ENCODE results near the gene TNFSF15. TPM values are rescaled to one million over a fixed set of nuclear protein-coding genes. Genes with fewer than 3 reads are reported as not detected.

TNFSF15 gene
- total RNA-seq, 4 donors from 2014 or later: 0.68 TPM; not detected in 3

- TF ChIP-seq CTCF (IDR thresholded peaks at IDR 0.05; ENCODE audit: low read depth): no peak
Observed at GRCh38 chr9:114798780-114799427, 6.9 kb downstream of the TNFSF15 start.

- TF ChIP-seq CTCF (IDR thresholded peaks at IDR 0.05; ENCODE audit: low read depth): no peak
Observed at GRCh38 chr9:114798101-114798500, 7.7 kb downstream of the TNFSF15 start.

GRCh38 chr9:114792396-114792795, 13.4 kb downstream of the TNFSF15 start:
- TF ChIP-seq CTCF (IDR thresholded peaks at IDR 0.05; ENCODE audit: low read depth): no peak

GRCh38 chr9:114791736-114792135, 14.1 kb downstream of the TNFSF15 start:
- no peak for TF ChIP-seq CTCF (IDR thresholded peaks at IDR 0.05; ENCODE audit: low read depth)

- no peak for TF ChIP-seq CTCF (IDR thresholded peaks at IDR 0.05; ENCODE audit: low read depth)
Observed at GRCh38 chr9:114791312-114791711, 14.5 kb downstream of the TNFSF15 start.

- no peak for TF ChIP-seq CTCF (IDR thresholded peaks at IDR 0.05; ENCODE audit: low read depth)
Observed at GRCh38 chr9:114790521-114790920, 15.3 kb downstream of the TNFSF15 start.

GRCh38 chr9:114789006-114789405, 16.8 kb downstream of the TNFSF15 start:
- TF ChIP-seq CTCF (IDR thresholded peaks at IDR 0.05; ENCODE audit: low read depth): no peak

Measured in subcutaneous adipose tissue (tissue), 4 donors.